H1 (cell line): ENCODE data around the gene MBOAT1. TPM values are rescaled to one million over a fixed set of nuclear protein-coding genes. Genes with fewer than 3 reads are reported as not detected.

Experiments
- CTCF ChIA-PET: fragments of 300-600 bp; sonication (Branson Sonifier 250); formaldehyde crosslinking; loops from one replicate; lab custom pipeline; 2021; ENCODE audit not compliant: partially characterized antibody; lab: Charles Lee
- POLR2A ChIA-PET: fragments of 300-600 bp; sonication (Branson Sonifier 250); formaldehyde crosslinking; loops from one replicate; lab custom pipeline; 2021; ENCODE audit warnings: inconsistent platforms; ENCODE audit not compliant: partially characterized antibody; lab: Charles Lee
- DNase-seq, 2 experiments: peaks; one replicate each; pipeline versions ENCODE4 v3.0.0 to v3.0.0-alpha.2; 2010 to 2022; ENCODE audit warnings: low spot score in 2 of 2, low read depth in 1 of 2, mixed read lengths in 1 of 2
- FAIRE-seq: peaks from 2 replicates; lab custom pipeline; 2011; peaks lifted over from hg19 to GRCh38; lab: Jason Lieb, UNC
- H2AFZ ChIP-seq: 2 replicates; pipeline ENCODE4 v1.8.1; 2012; ENCODE audit warnings: low read length, inconsistent platforms
- H2AK5ac ChIP-seq: 2 replicates; pipeline ENCODE4 v1.6.1; 2013; ENCODE audit warnings: low read depth, low read length
- H2BK120ac ChIP-seq: replicated peaks from 2 replicates; pipeline ENCODE3; 2013; ENCODE audit warnings: low read depth, low read length, inconsistent platforms
- H2BK12ac ChIP-seq: 2 replicates; pipeline ENCODE4 v1.6.1; 2013; ENCODE audit warnings: low read depth, low read length
- H2BK15ac ChIP-seq: 2 replicates; pipeline ENCODE4 v1.6.1; 2013; ENCODE audit warnings: low read length
- H2BK20ac ChIP-seq: 2 replicates; pipeline ENCODE4 v1.6.1; 2013; ENCODE audit warnings: low read length
- H2BK5ac ChIP-seq: 2 replicates; pipeline ENCODE4 v1.6.1; 2013; ENCODE audit warnings: low read depth, low read length
- H3K14ac ChIP-seq: 2 replicates; pipeline ENCODE4 v1.6.1; 2013; ENCODE audit warnings: inconsistent platforms; ENCODE audit not compliant: insufficient read length
- H3K18ac ChIP-seq: 2 replicates; pipeline ENCODE4 v1.6.1; 2013; ENCODE audit warnings: low read length; ENCODE audit errors: extremely low read depth
- H3K23ac ChIP-seq: 2 replicates; pipeline ENCODE4 v1.6.1; 2013; ENCODE audit warnings: inconsistent platforms; ENCODE audit not compliant: insufficient read length
- H3K23me2 ChIP-seq: 2 replicates; pipeline ENCODE4 v1.6.1; 2013; ENCODE audit warnings: low read depth, low read length
- H3K27ac ChIP-seq: 2 replicates; pipeline ENCODE4 v1.6.1; 2011; ENCODE audit warnings: low read depth, low read length, inconsistent platforms
- H3K27me3 ChIP-seq, 4 experiments: replicated peaks in 1 of 4; 1 replicate in 1 of 4; 2 replicates in 3 of 4; pipeline versions ENCODE4 v1.6.1 to v1.8.1; 2011 to 2013; ENCODE audit warnings: low read length in 3 of 4, mild to moderate bottlenecking in 3 of 4, inconsistent platforms in 2 of 4, mixed read lengths in 2 of 4, moderate library complexity in 1 of 4; ENCODE audit not compliant: control insufficient read depth in 3 of 4, insufficient read depth in 3 of 4; ENCODE audit errors: extremely low read depth in 1 of 4
- H3K36me3 ChIP-seq, 4 experiments: 2 replicates each; pipeline versions ENCODE4 v1.6.1 to v1.8.1; 2011 to 2013; ENCODE audit warnings: mild to moderate bottlenecking in 4 of 4, low read length in 3 of 4, moderate library complexity in 2 of 4, control low read depth in 1 of 4, inconsistent platforms in 1 of 4; ENCODE audit not compliant: insufficient read depth in 4 of 4, control insufficient read depth in 2 of 4
- H3K4ac ChIP-seq: replicated peaks from 2 replicates; pipeline ENCODE3; 2013; ENCODE audit warnings: low read length, low read depth, mixed read lengths, inconsistent platforms; ENCODE audit not compliant: insufficient read length
- H3K4me1 ChIP-seq, 4 experiments: replicated peaks in 1 of 4; 1 replicate in 1 of 4; 2 replicates in 3 of 4; pipeline versions ENCODE4 v1.6.1 to v1.8.1; 2011 to 2013; ENCODE audit warnings: low read length in 3 of 4, inconsistent platforms in 2 of 4, mixed read lengths in 1 of 4; ENCODE audit not compliant: insufficient read depth in 4 of 4, control insufficient read depth in 3 of 4
- H3K4me2 ChIP-seq, 2 experiments: 2 replicates each; pipeline versions ENCODE4 v1.6.1 to v1.8.1; 2011 to 2013; ENCODE audit warnings: low read depth in 2 of 2, low read length in 2 of 2, control low read depth in 1 of 2, inconsistent platforms in 1 of 2, mild to moderate bottlenecking in 1 of 2; ENCODE audit not compliant: insufficient read depth in 1 of 2
- H3K4me3 ChIP-seq, 4 experiments: fragments of 200-600, 300-600 bp in 1 of 4; sonication (generic), shearing (Covaris generic), sonication (Bioruptor Twin) in 1 of 4; 2 replicates each; pipeline versions ENCODE4 v1.5.1 to v1.8.1; 2011 to 2016; ENCODE audit warnings: low read length in 4 of 4, low read depth in 3 of 4, control low read depth in 2 of 4, inconsistent platforms in 2 of 4, mild to moderate bottlenecking in 2 of 4, mixed read lengths in 1 of 4, moderate library complexity in 1 of 4; ENCODE audit not compliant: insufficient read depth in 2 of 4; ENCODE audit errors: extremely low read depth in 1 of 4
- H3K56ac ChIP-seq: replicated peaks from 2 replicates; pipeline ENCODE3; 2013; ENCODE audit warnings: low read depth, mild to moderate bottlenecking, mixed read lengths, low read length, inconsistent platforms; ENCODE audit not compliant: insufficient read length
- H3K79me1 ChIP-seq: 2 replicates; pipeline ENCODE4 v1.6.1; 2013; ENCODE audit warnings: low read depth, low read length, control low read depth
- H3K79me2 ChIP-seq, 2 experiments: 2 replicates each; pipeline versions ENCODE4 v1.6.1 to v1.8.1; 2012 to 2013; ENCODE audit warnings: low read length in 2 of 2, mild to moderate bottlenecking in 2 of 2, inconsistent platforms in 1 of 2; ENCODE audit not compliant: insufficient read depth in 2 of 2, control insufficient read depth in 1 of 2
- H3K9ac ChIP-seq, 4 experiments: replicated peaks in 1 of 4; 1 replicate in 1 of 4; 2 replicates in 3 of 4; pipeline versions ENCODE4 v1.6.1 to v1.8.1; 2011 to 2013; ENCODE audit warnings: low read depth in 3 of 4, low read length in 3 of 4, control low read depth in 2 of 4, mild to moderate bottlenecking in 2 of 4, moderate library complexity in 2 of 4, inconsistent platforms in 1 of 4; ENCODE audit errors: extremely low read depth in 1 of 4
- H3K9me3 ChIP-seq, 2 experiments: 2 replicates each; pipeline versions ENCODE4 v1.6.1 to v1.8.1; 2012 to 2013; ENCODE audit warnings: mild to moderate bottlenecking in 2 of 2, moderate library complexity in 2 of 2, control low read depth in 1 of 2, inconsistent platforms in 1 of 2, low read depth in 1 of 2, low read length in 1 of 2, mixed read lengths in 1 of 2; ENCODE audit not compliant: insufficient read depth in 2 of 2
- H4K20me1 ChIP-seq, 2 experiments: replicated peaks in 1 of 2; 2 replicates each; pipeline versions ENCODE3 to v1.8.1; 2011 to 2013; ENCODE audit warnings: inconsistent platforms in 2 of 2, low read length in 2 of 2, mild to moderate bottlenecking in 1 of 2; ENCODE audit not compliant: insufficient read depth in 2 of 2, control insufficient read depth in 1 of 2
- H4K5ac ChIP-seq: 2 replicates; pipeline ENCODE4 v1.6.1; 2013; ENCODE audit warnings: low read length, low read depth, mixed read lengths, inconsistent platforms; ENCODE audit not compliant: insufficient read length
- H4K8ac ChIP-seq: 2 replicates; pipeline ENCODE4 v1.8.0; 2013; ENCODE audit warnings: mild to moderate bottlenecking, moderate library complexity, low read length, inconsistent platforms; ENCODE audit not compliant: insufficient read depth; ENCODE audit errors: extremely low read depth
- H4K91ac ChIP-seq: replicated peaks from 2 replicates; pipeline ENCODE3; 2013; ENCODE audit warnings: low read length, mixed read lengths, inconsistent platforms; ENCODE audit not compliant: insufficient read length
- MAFK ChIP-seq: IDR thresholded peaks from 2 replicates; pipeline ENCODE4 v1.6.1; 2012; ENCODE audit warnings: low read depth, mild to moderate bottlenecking, improper control_type of control experiment, low read length
- MAX ChIP-seq: IDR thresholded peaks from 2 replicates; pipeline ENCODE4 v1.6.1; 2012; ENCODE audit warnings: inconsistent platforms
- PHF8 ChIP-seq: fragments of 200-600 bp; sonication (generic); conservative IDR thresholded peaks from 2 replicates; pipeline ENCODE4 v1.7.1; 2012; ENCODE audit warnings: low read depth, mild to moderate bottlenecking, inconsistent platforms, low read length, moderate library complexity
- RNF2 ChIP-seq: fragments of 200-900, 300-1000 bp; sonication (generic); IDR thresholded peaks from 2 replicates; pipeline ENCODE4 v1.7.1; 2016; ENCODE audit warnings: borderline replicate concordance, low read depth, mild to moderate bottlenecking, antibody characterized with exemption, low read length; ENCODE audit not compliant: poor library complexity, severe bottlenecking; ENCODE audit errors: missing control alignments
- WGBS, 2 experiments: shearing (Covaris generic) in 1 of 2; methylation state at CpG; one replicate each; pipeline versions ENCODE4 v1.1.6 to v1.1.7; 2013 to 2015; ENCODE audit warnings: low lambda C conversion rate in 2 of 2, mixed read lengths in 2 of 2, inconsistent platforms in 1 of 2, low coverage in 1 of 2, missing lambda C conversion rate in 1 of 2; ENCODE audit not compliant: insufficient replicate concordance in 2 of 2, insufficient coverage in 1 of 2, insufficient read length in 1 of 2; ENCODE audit errors: extremely low coverage in 1 of 2, missing lambda C conversion rate in 1 of 2; 5-methylcytosine and 5-hydroxymethylcytosine counted together
- polyA plus RNA-seq, 7 experiments: library from polyadenylated mRNA; depleted of rRNA in 3 of 7; stranded (reverse) in 5 of 7; unstranded in 2 of 7; fragments of >200 nt in 5 of 7; fragments of 200-250 nt in 2 of 7; gene quantifications; 1 replicate in 5 of 7; 2 replicates in 1 of 7; 4 replicates in 1 of 7; pipeline versions ENCODE4 v1.2.1 to v1.2.3, GENCODE V29; 2011 to 2013; ENCODE audit warnings: missing spikeins in 2 of 7, mixed read lengths in 2 of 7
- total RNA-seq: library from RNA; stranded (reverse); fragmentation: NEBNext Ultra II Directional; extraction: Animal tissue kit (Norgen Biotek cat#: 25700); gene quantifications from 2 replicates; pipeline ENCODE4 v1.2.1, GENCODE V29; 2021

Gene MBOAT1
- total and polyA plus RNA-seq, 2 of the 8 experiments (the other 6 are each of a cell fraction or from before 2014, with no cell fraction given), result 4.9 to 19.5 TPM

GRCh38 chr6:20141931-20142330 is 70.3 kb downstream of the MBOAT1 start:
- Histone ChIP-seq H2BK15ac (no peak overlapping the region), H3K36me3 (no peaks in the 10 kb centered on the region; a peak in 1 of 8 replicates), H4K5ac (no peak overlapping the region), H3K9ac (no peak overlapping the region), H3K27me3 (no peaks in the 10 kb centered on the region), H3K18ac (no peak overlapping the region), H4K20me1 (no peaks in the 10 kb centered on the region), H2AK5ac (no peak overlapping the region), H3K4me2 (no peak overlapping the region), H3K27ac (no peak overlapping the region), H3K79me2 (no peaks in the 10 kb centered on the region), H3K23ac (no peak overlapping the region), H3K4ac (no peak overlapping the region), H4K91ac (no peak overlapping the region), H2AFZ (no peak overlapping the region), H4K8ac (no peak overlapping the region), H2BK20ac (no peak overlapping the region), H2BK12ac (no peak overlapping the region), H3K23me2 (no peaks in the 10 kb centered on the region), H3K4me3 (no peak overlapping the region), H3K56ac (no peak overlapping the region), H2BK120ac (no peak overlapping the region), H2BK5ac (no peak overlapping the region), H3K79me1 (no peaks in the 10 kb centered on the region; the same call in 1 of the 2 replicates), H3K4me1 (no peaks in the 10 kb centered on the region), H3K9me3 (no peaks in the 10 kb centered on the region; a peak in 1 of 4 replicates), H3K14ac (no peak overlapping the region)
- WGBS, 2 experiments, result 91% methylated on average over 2 of the region's 2 CpGs; no CpG with 5 or more reads in 1 of the 2 experiments
- DNase-seq (no peak), FAIRE-seq (no peak)
- TF ChIP-seq PHF8 (no peak), MAFK (peak; percentile 16; the same call in 1 of the 2 replicates), MAX (no peak), RNF2 (no peak)
- POLR2A ChIA-PET, result no interaction called here
- CTCF ChIA-PET, result interaction anchor here (2.0 kb wide), 1 partner anchor 14 kb away, joined by 4 read pairs; no protein-coding TSS in a partner anchor
